ENCODE measurements around the gene CSRNP3.

DNA sequence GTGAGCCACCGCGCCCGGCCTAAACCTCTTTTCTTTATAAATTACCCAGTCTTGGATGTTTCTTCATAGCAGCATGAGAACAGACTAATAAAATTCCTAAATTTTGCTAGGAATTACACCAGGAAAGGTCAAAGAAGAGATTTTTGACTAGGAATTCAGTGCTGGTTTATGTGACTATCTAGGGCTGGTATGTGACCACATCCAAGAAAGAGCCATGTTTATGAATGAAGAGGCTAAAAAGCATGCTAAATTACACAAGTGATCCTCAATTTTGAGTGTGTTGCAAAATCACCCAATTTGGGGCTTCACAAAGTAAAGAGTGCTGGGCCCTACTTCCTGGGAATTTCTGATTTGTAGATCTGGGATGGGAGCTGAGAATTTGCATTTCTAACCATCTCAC, 123.6 kb downstream of the CSRNP3 start:
- TF ChIP-seq, protein P1, sequence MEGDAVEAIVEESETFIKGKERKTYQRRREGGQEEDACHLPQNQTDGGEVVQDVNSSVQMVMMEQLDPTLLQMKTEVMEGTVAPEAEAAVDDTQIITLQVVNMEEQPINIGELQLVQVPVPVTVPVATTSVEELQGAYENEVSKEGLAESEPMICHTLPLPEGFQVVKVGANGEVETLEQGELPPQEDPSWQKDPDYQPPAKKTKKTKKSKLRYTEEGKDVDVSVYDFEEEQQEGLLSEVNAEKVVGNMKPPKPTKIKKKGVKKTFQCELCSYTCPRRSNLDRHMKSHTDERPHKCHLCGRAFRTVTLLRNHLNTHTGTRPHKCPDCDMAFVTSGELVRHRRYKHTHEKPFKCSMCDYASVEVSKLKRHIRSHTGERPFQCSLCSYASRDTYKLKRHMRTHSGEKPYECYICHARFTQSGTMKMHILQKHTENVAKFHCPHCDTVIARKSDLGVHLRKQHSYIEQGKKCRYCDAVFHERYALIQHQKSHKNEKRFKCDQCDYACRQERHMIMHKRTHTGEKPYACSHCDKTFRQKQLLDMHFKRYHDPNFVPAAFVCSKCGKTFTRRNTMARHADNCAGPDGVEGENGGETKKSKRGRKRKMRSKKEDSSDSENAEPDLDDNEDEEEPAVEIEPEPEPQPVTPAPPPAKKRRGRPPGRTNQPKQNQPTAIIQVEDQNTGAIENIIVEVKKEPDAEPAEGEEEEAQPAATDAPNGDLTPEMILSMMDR (IDR thresholded peaks at IDR 0.05) = no peak
- no peak for TF ChIP-seq EZH2 (IDR thresholded peaks at IDR 0.05; ENCODE audit: borderline replicate concordance, insufficient read depth, low read depth, low read length, poor library complexity, severe bottlenecking)
